Colon (tissue), 2 donors: ENCODE data around the gene FAF1.

Experiments used
- FAIRE-seq: peaks from 2 replicates; lab custom pipeline; 2012; peaks lifted over from hg19 to GRCh38; lab: Jason Lieb, UNC
- donor health status: control.
- donor health status: control.

FAF1 gene

GRCh38 chr1:50426702-50427085 lies 533.4 kb downstream of the FAF1 start:
- FAIRE-seq, result no peak

GRCh38 chr1:50426108-50426700 lies 533.9 kb downstream of the FAF1 start:
- FAIRE-seq, result no peak

- FAIRE-seq, result no peak
Observed at GRCh38 chr1:50425376-50426107, 534.5 kb downstream of the FAF1 start.

GRCh38 chr1:50424884-50425375 lies 535.1 kb downstream of the FAF1 start:
- FAIRE-seq, result no peak

GRCh38 chr1:50424045-50424883 lies 535.8 kb downstream of the FAF1 start:
- no peak for FAIRE-seq

DNA sequence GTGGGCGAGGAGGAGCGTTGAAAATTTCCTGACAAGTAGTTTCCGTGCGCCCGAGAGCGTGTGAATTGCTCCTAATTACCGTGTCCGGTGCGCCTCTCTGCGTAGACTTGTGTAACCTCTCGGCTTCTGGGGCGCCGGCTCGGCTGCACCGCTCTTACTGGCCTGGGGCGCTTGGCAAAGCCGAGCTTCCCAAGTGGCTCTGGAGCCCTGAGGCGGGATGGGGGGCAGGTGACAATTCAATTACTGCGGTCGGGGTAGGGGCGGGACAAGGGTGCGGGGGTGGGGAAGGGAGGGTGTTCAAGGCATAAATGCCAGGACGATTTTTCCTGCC lies 536.4 kb downstream of the FAF1 start:
- FAIRE-seq, result no peak

DNA sequence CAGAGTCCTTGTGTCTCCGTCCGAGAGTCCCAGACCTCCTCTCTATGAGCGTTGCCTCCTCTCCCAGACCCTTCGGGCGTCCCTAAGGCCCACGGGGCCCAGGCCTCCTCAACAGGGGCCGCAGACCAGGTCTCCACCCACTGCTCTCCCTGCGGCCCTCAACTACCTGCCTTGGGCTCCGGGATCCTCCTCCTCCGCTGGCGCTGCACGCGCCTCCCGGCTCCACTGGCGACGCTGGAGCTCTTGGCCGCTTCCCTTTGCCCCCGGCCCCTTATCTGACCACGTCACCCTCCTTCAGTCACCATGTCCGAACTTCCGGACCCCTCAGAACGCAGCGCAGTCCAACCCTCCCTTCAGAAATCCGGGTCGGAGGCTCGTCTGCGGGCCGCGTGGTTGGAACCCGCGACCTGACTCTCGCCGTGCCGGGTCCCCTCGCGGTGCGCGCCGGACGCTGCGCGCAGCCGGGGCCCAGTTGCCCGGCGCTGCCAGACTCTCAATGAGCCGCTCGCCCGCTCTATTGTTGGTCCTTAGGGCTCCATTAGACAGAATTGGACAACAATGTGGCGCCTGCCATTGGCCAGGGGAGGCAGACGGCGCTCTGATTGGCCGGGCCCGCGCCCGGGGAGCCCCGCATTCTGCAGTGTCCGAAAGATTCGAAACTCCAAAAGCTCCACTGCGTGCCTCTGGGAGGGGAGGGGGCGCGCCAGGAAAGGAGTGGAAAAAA lies 537.0 kb downstream of the FAF1 start, which contains the start of gene DMRTA2:
Gene DMRTA2 (minus strand): TSS at position 498 of the 724 bp plus-strand sequence. CDS start 1,907 bp downstream, outside the sequence.
- FAIRE-seq, result no peak

GRCh38 chr1:50422675-50422945 lies 537.5 kb downstream of the FAF1 start:
- FAIRE-seq, result no peak

GRCh38 chr1:50421768-50422674 lies 538.0 kb downstream of the FAF1 start:
- no peak for FAIRE-seq

DNA sequence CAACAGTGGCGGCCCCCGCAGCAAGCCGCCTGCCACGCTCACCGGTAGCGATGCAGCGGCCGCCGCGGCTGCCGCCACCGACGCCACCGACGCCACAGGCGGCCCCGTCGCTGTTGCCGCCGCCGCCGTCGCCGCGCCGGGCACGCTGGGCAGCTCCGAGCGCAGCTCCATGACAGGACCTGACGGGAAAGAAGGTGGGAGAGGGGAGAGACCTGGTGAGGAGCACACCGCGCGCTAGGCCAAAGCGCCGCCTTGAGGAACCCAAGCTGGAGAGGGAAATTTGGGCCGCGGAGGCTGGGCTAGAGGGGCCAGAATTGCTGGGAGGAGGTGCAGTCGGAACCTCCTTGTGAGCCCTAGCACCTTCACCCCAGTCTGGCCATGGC lies 538.7 kb downstream of the FAF1 start:
- no peak for FAIRE-seq

DNA sequence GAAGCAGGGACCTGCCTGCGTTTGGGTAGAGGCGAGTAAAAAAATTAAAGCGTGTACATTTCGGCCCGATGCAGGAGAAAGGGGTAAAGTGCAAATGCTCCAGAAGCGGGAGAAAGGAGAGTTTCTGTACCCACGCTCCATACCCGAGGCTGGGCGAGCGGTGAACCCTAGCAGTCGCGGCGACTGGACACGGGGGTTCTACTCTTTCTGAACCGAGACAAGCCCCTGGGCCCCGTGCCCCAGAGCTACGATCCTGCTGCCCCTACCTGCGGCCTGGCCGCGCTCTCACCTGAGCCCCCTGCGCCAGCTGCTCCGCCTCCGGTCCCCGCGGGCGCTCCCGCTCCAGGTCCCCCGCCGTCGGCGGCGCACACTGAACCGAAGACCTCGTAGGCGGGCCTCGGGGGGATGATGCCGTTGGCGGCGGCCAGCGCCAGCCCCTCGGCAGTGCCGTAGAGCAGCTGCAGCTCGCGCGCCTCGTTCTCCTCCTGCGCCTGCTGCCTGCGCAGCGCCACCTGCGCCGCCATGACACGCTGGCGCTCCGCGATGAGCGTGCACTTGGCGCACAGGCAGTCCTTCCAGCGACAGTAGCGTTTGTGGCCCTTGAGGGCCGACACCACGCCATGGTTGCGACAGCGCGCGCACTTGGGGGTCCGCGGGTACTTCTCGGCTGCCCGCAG lies 539.2 kb downstream of the FAF1 start:
- no peak for FAIRE-seq

DNA sequence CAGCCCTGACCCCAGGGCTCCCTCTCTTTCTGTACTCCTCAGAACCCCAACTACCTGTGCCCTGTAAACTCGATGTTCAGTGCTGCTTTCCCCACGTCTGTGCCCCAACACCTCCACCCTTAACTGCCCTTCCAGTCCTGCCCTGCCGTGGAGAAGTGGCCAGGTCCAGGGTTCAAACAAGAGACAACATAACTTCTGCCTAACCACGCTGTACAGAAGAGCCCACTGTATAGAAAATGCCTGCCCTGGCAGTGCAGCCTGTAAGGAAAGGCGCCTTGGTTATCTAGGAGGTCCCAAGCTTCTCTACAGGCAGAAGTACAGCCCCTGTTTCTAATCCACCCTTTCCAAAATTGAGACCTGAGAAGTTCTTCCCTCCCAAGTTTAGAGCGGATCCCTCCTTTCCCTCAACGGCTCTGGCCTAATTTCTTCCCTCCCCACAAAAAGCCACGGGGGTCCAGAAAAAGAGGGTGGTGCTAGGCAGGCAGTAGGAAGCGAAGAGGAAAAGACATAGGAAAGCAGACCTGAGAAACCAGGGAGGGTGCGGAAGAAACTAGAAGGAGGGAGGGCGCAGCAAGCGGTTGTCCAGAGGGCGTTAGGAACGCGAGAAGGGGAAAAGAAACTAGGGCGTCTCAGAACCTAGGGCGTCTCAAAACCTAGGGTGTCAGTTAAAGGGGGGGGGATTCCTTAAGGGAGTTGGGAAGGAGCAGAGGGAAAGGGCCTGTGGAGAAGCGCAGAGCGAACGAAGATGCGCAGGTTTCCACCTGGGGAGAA lies 540.0 kb downstream of the FAF1 start:
- FAIRE-seq, result no peak

GRCh38 chr1:50419192-50419906 lies 540.7 kb downstream of the FAF1 start:
- FAIRE-seq, result no peak

DNA sequence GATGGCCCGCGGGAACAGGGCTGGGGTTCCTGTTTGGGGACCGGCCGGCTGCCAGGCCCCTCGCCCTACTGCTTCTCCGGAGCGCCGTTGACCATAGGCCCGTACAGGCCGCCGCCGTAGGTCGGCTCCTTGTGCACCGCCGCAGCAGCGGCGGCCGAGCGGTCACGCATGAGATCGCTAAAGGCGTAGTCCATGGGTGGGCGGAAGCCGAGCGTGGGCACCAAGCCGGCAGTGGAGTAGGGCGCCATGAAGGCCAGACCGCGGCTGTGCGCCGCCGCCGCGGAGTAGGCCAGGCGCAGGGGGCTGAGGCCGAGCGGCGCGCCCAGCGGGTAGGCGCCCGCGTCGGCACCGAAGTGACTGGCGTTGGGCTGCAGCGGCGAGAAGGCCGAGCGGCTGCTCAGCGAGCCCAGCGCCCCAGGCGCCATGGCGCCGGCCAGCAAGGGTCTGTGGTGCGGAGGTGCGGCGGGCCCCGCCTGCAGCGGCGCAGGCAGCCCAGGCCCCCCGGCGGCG lies 541.4 kb downstream of the FAF1 start:
- no peak for FAIRE-seq

GRCh38 chr1:50417946-50418599 lies 542.0 kb downstream of the FAF1 start:
- FAIRE-seq, result no peak

DNA sequence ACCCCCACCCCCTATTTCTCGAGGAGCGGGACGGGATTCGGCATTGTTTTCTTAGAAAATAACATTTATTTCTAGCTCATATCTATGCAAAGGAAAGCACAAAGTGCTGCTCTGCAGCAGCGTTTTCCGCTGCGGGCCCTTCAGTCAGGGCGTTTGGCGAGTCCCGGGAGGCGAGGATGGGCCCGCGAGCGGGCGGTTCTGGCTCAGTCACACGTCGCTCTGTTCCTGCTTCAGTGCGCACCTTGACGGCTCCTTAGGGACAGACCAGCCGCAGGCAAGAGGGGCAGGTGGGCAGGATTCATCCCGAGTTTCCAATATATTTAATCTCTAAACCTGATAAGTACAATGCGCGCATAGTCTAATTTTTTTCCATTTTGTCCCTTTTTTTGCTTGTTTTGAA lies 542.6 kb downstream of the FAF1 start:
- FAIRE-seq, result no peak

DNA sequence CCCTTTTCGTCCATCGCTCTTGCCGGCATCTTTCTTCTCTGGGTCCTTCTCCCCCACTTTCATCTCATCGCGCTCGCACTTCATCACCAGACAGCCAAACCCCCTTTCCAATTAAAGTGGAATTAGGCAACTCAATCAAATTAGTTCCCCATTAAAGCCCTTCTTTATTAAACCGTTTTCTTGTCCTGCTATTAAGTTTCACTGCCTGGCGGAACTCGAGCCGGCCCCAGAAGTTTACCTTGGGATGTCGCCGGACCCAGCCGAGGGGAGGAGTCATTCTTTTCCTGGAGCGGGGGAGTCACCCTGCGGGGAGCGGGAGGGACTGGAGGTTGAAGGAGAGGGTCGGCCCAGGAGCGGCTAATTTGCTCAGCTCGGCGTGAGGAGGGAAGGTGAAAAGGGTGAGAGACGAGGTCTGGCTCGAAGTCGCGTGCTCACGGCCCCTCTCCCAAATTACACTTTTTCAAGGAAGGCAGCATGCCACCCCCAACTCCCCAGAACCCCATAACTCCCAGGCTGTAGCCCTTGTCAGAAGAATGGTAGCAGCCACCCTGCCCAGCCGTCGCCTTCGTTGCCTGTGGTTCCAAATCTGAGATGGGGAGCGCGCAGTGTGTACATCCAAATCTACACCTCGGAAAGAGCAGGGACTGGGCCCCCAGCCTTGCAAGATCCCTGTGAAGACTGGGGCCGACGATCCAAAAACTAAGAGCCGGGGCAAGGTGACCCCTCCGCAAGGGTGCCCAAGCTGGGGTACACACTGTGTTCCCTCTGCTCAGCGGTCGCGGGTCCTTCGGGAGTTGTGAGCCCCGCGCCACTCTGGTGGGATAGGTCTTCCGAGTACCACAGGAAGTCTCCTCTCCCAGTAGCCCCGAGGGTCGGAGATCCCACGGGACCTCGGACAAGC lies 543.3 kb downstream of the FAF1 start:
- FAIRE-seq, result no peak

DNA sequence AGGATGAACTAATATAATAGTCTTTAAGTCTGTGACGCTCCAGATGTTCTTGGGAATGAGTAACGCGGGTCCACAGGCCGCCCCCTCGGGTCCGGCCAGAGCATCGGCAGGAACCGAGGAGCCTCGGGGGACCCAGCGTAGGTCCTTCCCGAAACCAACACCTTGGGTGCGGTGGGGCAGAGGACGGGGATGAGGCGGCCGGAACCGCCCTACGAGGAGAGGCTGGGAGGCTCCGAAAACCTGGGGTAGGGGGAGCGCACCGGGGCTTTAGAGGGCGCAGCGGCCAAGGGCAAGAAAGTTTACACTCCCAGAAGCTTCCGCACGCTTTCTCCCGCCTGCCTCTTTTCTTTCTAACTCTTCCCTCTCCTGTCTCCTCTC lies 543.9 kb downstream of the FAF1 start:
- FAIRE-seq, result no peak
